IgD-negative memory B cell (primary cell): ENCODE results near the gene PRKCE. TPM values are rescaled to one million over a fixed set of nuclear protein-coding genes. Genes with fewer than 3 reads are reported as not detected.

Experiments used
- H3K27ac Mint-ChIP-seq, 3 donors: one replicate each; pipeline ENCODE4 v1.8.0; 2020 to 2022; ENCODE audit warnings: mild to moderate bottlenecking in 3 of 3, mixed read lengths in 3 of 3, moderate library complexity in 1 of 3
- H3K27me3 Mint-ChIP-seq: one replicate; pipeline ENCODE4 v1.8.0; 2021; ENCODE audit warnings: mixed read lengths
- H3K36me3 Mint-ChIP-seq: one replicate; pipeline ENCODE4 v1.8.0; 2020; ENCODE audit warnings: mild to moderate bottlenecking, mixed read lengths
- H3K4me1 Mint-ChIP-seq, 3 donors: one replicate each; pipeline ENCODE4 v1.8.0; 2020 to 2022; ENCODE audit warnings: mixed read lengths in 3 of 3, mild to moderate bottlenecking in 1 of 3
- H3K4me3 Mint-ChIP-seq, 4 donors: one replicate each; pipeline ENCODE4 v1.8.0; 2020 to 2022; ENCODE audit warnings: mild to moderate bottlenecking in 4 of 4, mixed read lengths in 4 of 4, moderate library complexity in 3 of 4
- H3K9me3 Mint-ChIP-seq, 3 donors: one replicate each; pipeline ENCODE4 v1.8.0; 2020 to 2021; ENCODE audit warnings: mixed read lengths in 3 of 3, mild to moderate bottlenecking in 1 of 3
- polyA plus RNA-seq: library from polyadenylated mRNA; unstranded; fragments of 300-500 nt; fragmentation: Illumina TruSeq; gene quantifications from one replicate; pipeline ENCODE4 v1.2.3, GENCODE V29; 2021

Gene PRKCE
- polyA plus RNA-seq, 1 donor from 2014 or later: 12.7 TPM

GRCh38 chr2:45669032-45669486, 17.6 kb downstream of the PRKCE start:
- Mint-ChIP-seq H3K36me3 (peaks cover 1% of the 10 kb centered on the region), H3K27me3 (no peaks in the 10 kb centered on the region), H3K9me3 (peaks cover 0 to 4% (median 0%) of the 10 kb centered on the region in 3 donors), H3K4me3 (no peak overlapping the region), H3K27ac (no peak overlapping the region), H3K4me1 (peaks cover 6 to 25% (median 20%) of the 10 kb centered on the region in 3 donors)

- Mint-ChIP-seq H3K4me1 (peaks cover 8 to 24% (median 24%) of the 10 kb centered on the region in 3 donors), H3K4me3 (no peak overlapping the region), H3K36me3 (peaks cover 1% of the 10 kb centered on the region), H3K9me3 (peaks cover 0 to 4% (median 0%) of the 10 kb centered on the region in 3 donors), H3K27ac (no peak overlapping the region), H3K27me3 (no peaks in the 10 kb centered on the region)
Measured at GRCh38 chr2:45670646-45671045, 19.2 kb downstream of the PRKCE start.

- H3K4me1 Mint-ChIP-seq: peaks cover 10 to 29% (median 17%) of the 10 kb centered on the region in 3 donors
Measured at GRCh38 chr2:45672138-45672537, 20.7 kb downstream of the PRKCE start.

GRCh38 chr2:45674035-45674816, 22.8 kb downstream of the PRKCE start:
- Mint-ChIP-seq H3K36me3 (peaks cover 1% of the 10 kb centered on the region), H3K4me1 (peaks cover 8 to 29% (median 21%) of the 10 kb centered on the region in 3 donors), H3K4me3 (no peak overlapping the region), H3K27me3 (no peaks in the 10 kb centered on the region), H3K27ac (no peak overlapping the region), H3K9me3 (peaks cover 0 to 4% (median 0%) of the 10 kb centered on the region in 3 donors)

More at GRCh38 chr2:45672138-45672537, 20.7 kb downstream of the PRKCE start:
- H3K9me3 Mint-ChIP-seq: peaks cover 0 to 4% (median 0%) of the 10 kb centered on the region in 3 donors
- peak overlapping the region in 1 of 3 donors; percentile 41 for H3K27ac Mint-ChIP-seq
- H3K27me3 Mint-ChIP-seq: no peaks in the 10 kb centered on the region
- peaks cover 1% of the 10 kb centered on the region for H3K36me3 Mint-ChIP-seq
- H3K4me3 Mint-ChIP-seq: peak overlapping the region in 1 of 4 donors; percentile 0

GRCh38 chr2:45675263-45675812, 23.9 kb downstream of the PRKCE start:
- Mint-ChIP-seq H3K27ac (peak overlapping the region in 1 of 3 donors; percentile 11), H3K27me3 (no peaks in the 10 kb centered on the region), H3K9me3 (peaks cover 0 to 4% (median 0%) of the 10 kb centered on the region in 3 donors), H3K4me3 (no peak overlapping the region), H3K36me3 (peaks cover 6% of the 10 kb centered on the region), H3K4me1 (peaks cover 15 to 32% (median 28%) of the 10 kb centered on the region in 3 donors)

GRCh38 chr2:45676088-45676487, 24.6 kb downstream of the PRKCE start:
- Mint-ChIP-seq H3K4me1 (peaks cover 15 to 34% (median 32%) of the 10 kb centered on the region in 3 donors), H3K4me3 (no peak overlapping the region), H3K27ac (no peak overlapping the region), H3K36me3 (peaks cover 6% of the 10 kb centered on the region), H3K27me3 (no peaks in the 10 kb centered on the region), H3K9me3 (peaks cover 0 to 4% (median 0%) of the 10 kb centered on the region in 3 donors)

GRCh38 chr2:45678791-45679348, 27.4 kb downstream of the PRKCE start:
- Mint-ChIP-seq H3K27ac (no peak overlapping the region), H3K36me3 (peaks cover 4% of the 10 kb centered on the region), H3K4me1 (peaks cover 21 to 43% (median 31%) of the 10 kb centered on the region in 3 donors), H3K9me3 (no peaks in the 10 kb centered on the region), H3K4me3 (no peak overlapping the region), H3K27me3 (no peaks in the 10 kb centered on the region)

- Mint-ChIP-seq H3K27me3 (no peaks in the 10 kb centered on the region), H3K27ac (peak overlapping the region in 1 of 3 donors; percentile 19), H3K4me3 (no peak overlapping the region), H3K4me1 (peaks cover 16 to 36% (median 21%) of the 10 kb centered on the region in 3 donors), H3K9me3 (no peaks in the 10 kb centered on the region), H3K36me3 (peaks cover 4% of the 10 kb centered on the region)
Measured at GRCh38 chr2:45680351-45680967, 29.0 kb downstream of the PRKCE start.

DNA sequence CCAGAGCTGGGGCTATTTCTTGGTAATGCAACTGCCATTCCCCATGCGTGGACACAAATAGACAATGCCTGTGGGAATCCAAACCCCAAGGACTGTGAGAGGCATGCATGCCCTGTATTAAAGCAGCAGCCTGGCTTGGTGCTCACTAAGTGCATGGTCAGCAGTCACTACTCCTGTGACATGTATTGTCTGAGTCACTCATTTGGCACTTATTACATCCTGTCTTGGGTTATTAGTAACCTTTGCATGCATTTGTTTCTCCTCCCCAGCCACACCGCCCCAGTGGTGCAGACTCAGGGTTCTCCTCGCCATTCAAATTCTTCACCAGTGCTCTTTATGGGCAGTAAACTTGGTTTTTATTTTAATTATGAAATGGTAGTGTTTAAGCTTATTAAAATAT, 30.2 kb downstream of the PRKCE start:
- Mint-ChIP-seq H3K36me3 (peaks cover 4% of the 10 kb centered on the region), H3K4me1 (peaks cover 16 to 41% (median 17%) of the 10 kb centered on the region in 3 donors), H3K9me3 (no peaks in the 10 kb centered on the region), H3K27me3 (no peaks in the 10 kb centered on the region), H3K27ac (peak overlapping the region in 1 of 3 donors; percentile 38), H3K4me3 (no peak overlapping the region)

- Mint-ChIP-seq H3K4me3 (no peak overlapping the region), H3K27ac (no peak overlapping the region), H3K4me1 (peaks cover 15 to 43% (median 22%) of the 10 kb centered on the region in 3 donors), H3K27me3 (no peaks in the 10 kb centered on the region), H3K9me3 (no peaks in the 10 kb centered on the region), H3K36me3 (peaks cover 4% of the 10 kb centered on the region)
Measured at GRCh38 chr2:45683292-45683691, 31.8 kb downstream of the PRKCE start.

- H3K27me3 Mint-ChIP-seq: no peaks in the 10 kb centered on the region
- H3K9me3 Mint-ChIP-seq: no peaks in the 10 kb centered on the region
- H3K4me3 Mint-ChIP-seq: no peak overlapping the region
- H3K4me1 Mint-ChIP-seq: peaks cover 11 to 52% (median 26%) of the 10 kb centered on the region in 3 donors
- no peaks in the 10 kb centered on the region for H3K36me3 Mint-ChIP-seq
- H3K27ac Mint-ChIP-seq: peak overlapping the region in 2 of 3 donors; percentile 25 to 36
Measured at GRCh38 chr2:45684756-45685155, 33.3 kb downstream of the PRKCE start.

DNA sequence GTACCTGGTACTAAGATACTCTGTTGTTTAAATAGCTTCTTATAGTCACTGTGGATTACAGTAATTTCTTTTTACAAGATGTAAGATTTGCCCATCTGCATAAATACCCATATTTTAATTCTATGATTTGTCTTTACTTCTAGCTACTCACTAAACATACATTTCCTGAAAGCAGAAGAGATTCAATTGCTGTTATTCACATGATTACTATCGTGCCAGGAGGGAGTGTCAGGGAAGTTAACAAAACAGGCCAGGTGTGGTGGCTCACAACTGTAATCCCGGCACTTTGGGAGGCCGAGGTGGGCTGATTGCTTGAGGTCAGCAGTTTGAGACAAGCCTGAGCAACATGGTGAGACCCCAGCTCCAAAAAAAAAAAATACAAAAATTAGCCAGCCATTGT, 33.8 kb downstream of the PRKCE start:
- Mint-ChIP-seq H3K27me3 (no peaks in the 10 kb centered on the region), H3K4me3 (no peak overlapping the region), H3K4me1 (peaks cover 12 to 53% (median 30%) of the 10 kb centered on the region in 3 donors), H3K9me3 (no peaks in the 10 kb centered on the region), H3K27ac (peak overlapping the region in 1 of 3 donors; percentile 25), H3K36me3 (no peaks in the 10 kb centered on the region)

- H3K27me3 Mint-ChIP-seq: no peaks in the 10 kb centered on the region
- H3K27ac Mint-ChIP-seq: no peak overlapping the region
- peaks cover 23 to 61% (median 39%) of the 10 kb centered on the region in 3 donors for H3K4me1 Mint-ChIP-seq
Measured at GRCh38 chr2:45687964-45688363, 36.5 kb downstream of the PRKCE start.

DNA sequence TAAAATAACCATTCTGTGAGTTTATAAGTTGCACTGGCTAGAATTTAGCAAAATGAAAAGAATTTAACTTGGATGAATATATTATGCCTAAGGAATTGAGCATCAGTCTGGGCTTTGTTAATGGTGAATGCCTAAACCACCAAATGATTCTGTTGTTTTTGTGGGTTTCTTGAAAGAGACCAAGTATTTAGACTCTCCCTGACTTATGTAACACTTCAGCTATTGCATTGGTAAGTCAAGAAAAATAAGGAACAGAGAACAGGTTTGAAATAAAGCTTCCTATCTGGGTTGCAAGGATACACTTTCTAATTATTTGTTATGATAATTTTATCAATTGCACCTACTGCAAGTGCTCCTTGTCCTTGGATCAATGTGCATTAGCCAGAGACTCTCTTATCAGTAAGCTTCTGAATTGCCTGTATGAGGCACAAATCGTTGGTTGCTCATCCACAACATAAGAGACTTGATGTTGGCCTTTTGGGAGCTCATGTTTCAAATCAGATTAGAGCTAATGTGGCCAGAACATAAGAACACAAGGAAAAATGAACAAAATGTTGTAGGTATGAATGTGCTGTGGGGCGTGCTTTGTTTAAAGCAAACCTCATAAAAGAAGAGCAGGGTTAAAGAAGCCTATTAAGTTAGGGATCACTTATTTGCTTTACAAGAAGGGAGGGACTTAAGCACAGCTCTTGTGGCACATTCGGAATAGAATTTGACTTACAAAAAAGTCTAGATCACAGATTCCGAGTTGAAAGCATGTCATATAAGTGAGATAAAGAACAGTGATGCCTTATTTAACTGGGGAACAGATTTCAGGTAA, 37.2 kb downstream of the PRKCE start:
- H3K27me3 Mint-ChIP-seq: no peaks in the 10 kb centered on the region
- H3K4me1 Mint-ChIP-seq: peaks cover 21 to 55% (median 38%) of the 10 kb centered on the region in 3 donors
- no peaks in the 10 kb centered on the region for H3K9me3 Mint-ChIP-seq
- H3K4me3 Mint-ChIP-seq: no peak overlapping the region
- H3K36me3 Mint-ChIP-seq: no peaks in the 10 kb centered on the region
- no peak overlapping the region for H3K27ac Mint-ChIP-seq

More at GRCh38 chr2:45687964-45688363, 36.5 kb downstream of the PRKCE start:
- H3K36me3 Mint-ChIP-seq: no peaks in the 10 kb centered on the region
- no peaks in the 10 kb centered on the region for H3K9me3 Mint-ChIP-seq
- no peak overlapping the region for H3K4me3 Mint-ChIP-seq
